Esophagus squamous epithelium (tissue), 5 donors: Measurements from ENCODE around the gene MYOZ3. TPM values are rescaled to one million over a fixed set of nuclear protein-coding genes. Genes with fewer than 3 reads are reported as not detected.

Experiments
- DNase-seq: peaks from one replicate; lab custom pipeline; 2025; lab: John Stamatoyannopoulos, UW
- H3K27ac ChIP-seq, 4 donors: fragments of 200-600 bp; sonication (generic); one replicate each; pipeline ENCODE4 v1.5.1; 2016 to 2019; ENCODE audit warnings: mild to moderate bottlenecking in 1 of 4
- H3K27me3 ChIP-seq, 4 donors: fragments of 200-600 bp; sonication (generic); 1 replicate in 3 of 4; 2 replicates in 1 of 4; pipeline versions ENCODE4 v1.5.1 to v1.6.0; 2017 to 2021; ENCODE audit warnings: antibody characterized with exemption in 1 of 4
- H3K36me3 ChIP-seq, 3 donors: fragments of 200-600 bp; sonication (generic); one replicate each; pipeline ENCODE4 v1.5.1; 2016 to 2019
- H3K4me1 ChIP-seq, 3 donors: fragments of 200-600 bp; sonication (generic); one replicate each; pipeline ENCODE4 v1.5.1; 2017 to 2019
- H3K4me3 ChIP-seq, 4 donors: fragments of 200-600 bp; sonication (generic); 1 replicate in 3 of 4; 2 replicates in 1 of 4; pipeline ENCODE4 v1.5.1; 2016 to 2019; ENCODE audit warnings: mild to moderate bottlenecking in 2 of 4, moderate library complexity in 1 of 4
- H3K9me3 ChIP-seq, 3 donors: fragments of 200-600 bp; sonication (generic); one replicate each; pipeline ENCODE4 v1.5.1; 2016 to 2019
- CTCF ChIP-seq, 6 experiments: fragments of 450-650 bp in 4 of 6; fragments of 200-600 bp in 2 of 6; sonication (generic) in 2 of 6; IDR thresholded peaks; one replicate each; pipeline ENCODE4 v1.5.1; 2016 to 2019; ENCODE audit warnings: antibody characterized with exemption in 6 of 6, mild to moderate bottlenecking in 4 of 6, moderate library complexity in 4 of 6
- POLR2A ChIP-seq, 4 donors: fragments of 450-650 bp; IDR thresholded peaks; one replicate each; pipeline ENCODE4 v1.6.1; 2017; ENCODE audit warnings: antibody characterized with exemption in 4 of 4, mild to moderate bottlenecking in 4 of 4, moderate library complexity in 3 of 4
- WGBS, 2 donors: methylation state at CpG; one replicate each; pipeline ENCODE4 v1.1.5; 2018; 5-methylcytosine and 5-hydroxymethylcytosine counted together
- intact Hi-C: fragments of 100-400 bp; cut with DNase I; formaldehyde crosslinking; loops from one replicate; pipeline ENCODE4 v1.15.0; 2022
- total RNA-seq, 4 donors: library from RNA; depleted of rRNA; stranded (reverse); fragments of >200 nt; gene quantifications; one replicate each; pipeline ENCODE4 v1.1.0, GENCODE V29; 2016
- donor health status: DM: yes; HTN: yes; CAD: no.

Gene MYOZ3
- total RNA-seq, 4 donors from 2014 or later: under 0.01 TPM; not detected in 3

GRCh38 chr5:150638488-150639376 is 22.3 kb upstream of the MYOZ3 start:
- Histone ChIP-seq H3K27me3 (no peaks in the 10 kb centered on the region), H3K36me3 (no peaks in the 10 kb centered on the region), H3K4me3 (no peak overlapping the region), H3K9me3 (no peaks in the 10 kb centered on the region), H3K27ac (peak overlapping the region; percentile 22 to 96 (median 85)), H3K4me1 (peaks cover 54 to 91% (median 90%) of the 10 kb centered on the region in 3 donors)
- TF ChIP-seq POLR2A (IDR thresholded peaks at IDR 0.05): no peak
- no peak for TF ChIP-seq CTCF (IDR thresholded peaks at IDR 0.05)
- WGBS, 2 donors: 32% methylated on average over 5 of the region's 6 CpGs; no CpG with 5 or more reads in 1 of the 2 donors
- DNase-seq: no peak
- intact Hi-C loops: no loop called here

GRCh38 chr5:150639377-150639692 is 21.7 kb upstream of the MYOZ3 start:
- 67 to 80% methylated on average over 1 to 3 of the region's 3 CpGs for WGBS, 2 donors
- intact Hi-C loops: no loop called here
- peak overlapping the region; percentile 22 to 96 (median 85) for H3K27ac ChIP-seq
- H3K9me3 ChIP-seq: no peaks in the 10 kb centered on the region
- H3K4me3 ChIP-seq: no peak overlapping the region
- TF ChIP-seq CTCF (IDR thresholded peaks at IDR 0.05) (no peak), POLR2A (IDR thresholded peaks at IDR 0.05) (no peak)
- no peak for DNase-seq
- H3K36me3 ChIP-seq: no peaks in the 10 kb centered on the region
- H3K27me3 ChIP-seq: no peaks in the 10 kb centered on the region
- H3K4me1 ChIP-seq: peaks cover 54 to 97% (median 94%) of the 10 kb centered on the region in 3 donors

GRCh38 chr5:150639751-150640150 is 21.3 kb upstream of the MYOZ3 start:
- intact Hi-C loops: no loop called here
- 38 to 42% methylated on average over 3 of the region's 5 CpGs for WGBS, 2 donors
- peaks cover 54 to 100% (median 99%) of the 10 kb centered on the region in 3 donors for H3K4me1 ChIP-seq
- H3K4me3 ChIP-seq: no peak overlapping the region
- H3K27me3 ChIP-seq: no peaks in the 10 kb centered on the region
- no peaks in the 10 kb centered on the region for H3K9me3 ChIP-seq
- DNase-seq: no peak
- H3K27ac ChIP-seq: peak overlapping the region in 3 of 4 donors; percentile 83 to 96 (median 87)
- H3K36me3 ChIP-seq: no peaks in the 10 kb centered on the region
- TF ChIP-seq CTCF (IDR thresholded peaks at IDR 0.05) (no peak), POLR2A (IDR thresholded peaks at IDR 0.05) (no peak)

- WGBS, 2 donors: 14 to 38% methylated on average over 9 to 14 of the region's 14 CpGs
- intact Hi-C loops: no loop called here
- no peaks in the 10 kb centered on the region for H3K9me3 ChIP-seq
- peak within 1 kb of the TSS; percentile 61 to 96 (median 85) for H3K27ac ChIP-seq
- TF ChIP-seq CTCF (IDR thresholded peaks at IDR 0.05) (no peak), POLR2A (IDR thresholded peaks at IDR 0.05) (no peak)
- peak within 1 kb of the TSS in 2 of 4 donors; percentile 5 to 45 for H3K4me3 ChIP-seq
- H3K27me3 ChIP-seq: no peaks in the 10 kb centered on the region
- no peaks in the 10 kb centered on the region for H3K36me3 ChIP-seq
- H3K4me1 ChIP-seq: peaks cover 49 to 100% (median 99%) of the 10 kb centered on the region in 3 donors
- no peak for DNase-seq
Observed at GRCh38 chr5:150640311-150641005, 20.6 kb upstream of the MYOZ3 start, which contains the start of gene SYNPO. Gene SYNPO, plus strand, starts transcription at chr5:150640660. Its CDS starts 7,616 bp downstream, at chr5:150648276.
